ENCODE results near the gene FRYL. TPM values are rescaled to one million over a fixed set of nuclear protein-coding genes. Genes with fewer than 3 reads are reported as not detected.

Gene FRYL
- total RNA-seq, 1 experiment from 2014 or later: 53.9 TPM

GRCh38 chr4:48777739-48778138 lies 2.3 kb downstream of the FRYL start:
- Histone ChIP-seq H3K79me2 (ENCODE audit: low read depth) (peaks cover 66% of the 10 kb centered on the region), H3K4me3 (peak overlapping the region; percentile 97), H3K4me1 (replicated peaks; ENCODE audit: insufficient read depth) (peaks cover 31% of the 10 kb centered on the region), H2AFZ (no peak overlapping the region), H3K9me2 (ENCODE audit: insufficient read depth) (no peaks in the 10 kb centered on the region), H3K36me3 (ENCODE audit: low read depth) (no peaks in the 10 kb centered on the region), H3K27ac (no peak overlapping the region), H3K27me3 (ENCODE audit: insufficient read depth, low read depth) (no peaks in the 10 kb centered on the region), H4K20me1 (ENCODE audit: insufficient read depth) (peaks cover 12% of the 10 kb centered on the region; the same call in 1 of the 2 replicates), H3K4me2 (peak overlapping the region; percentile 88), H3K9me3 (ENCODE audit: insufficient read depth, low read depth) (no peaks in the 10 kb centered on the region), H3F3A (ENCODE audit: insufficient read depth, low read depth) (peaks cover 18% of the 10 kb centered on the region; the same call in 1 of the 2 replicates)
- no peak for DNase-seq
- no peak for TF ChIP-seq CTCF (conservative IDR thresholded peaks at IDR 0.05)
- TF ChIP-seq EZH2 (IDR thresholded peaks at IDR 0.05; ENCODE audit: low read depth): no peak
- intact Hi-C loops (cut with micrococcal nuclease; ENCODE audit: unreplicated experiment): loop anchor here (5.0 kb wide), 1 partner anchor 95 kb away; no protein-coding TSS in a partner anchor
- no TSS peak for BruUV-seq (replicated peaks)
- POLR2A ChIA-PET (ENCODE audit: unreplicated experiment): no interaction called here
- CTCF ChIA-PET: no interaction called here

- ChIA-PET CTCF (no interaction called here), POLR2A (ENCODE audit: unreplicated experiment) (no interaction called here)
- Histone ChIP-seq H3K9me3 (ENCODE audit: insufficient read depth, low read depth) (no peaks in the 10 kb centered on the region), H3K4me2 (no peak overlapping the region), H3K9me2 (ENCODE audit: insufficient read depth) (no peaks in the 10 kb centered on the region), H3K36me3 (ENCODE audit: low read depth) (no peaks in the 10 kb centered on the region), H3K27me3 (ENCODE audit: insufficient read depth, low read depth) (no peaks in the 10 kb centered on the region), H2AFZ (no peak overlapping the region), H3K4me3 (no peak overlapping the region), H3F3A (ENCODE audit: insufficient read depth, low read depth) (peaks cover 13% of the 10 kb centered on the region; the same call in 1 of the 2 replicates), H3K27ac (no peak overlapping the region), H4K20me1 (ENCODE audit: insufficient read depth) (peaks cover 12% of the 10 kb centered on the region; the same call in 1 of the 2 replicates), H3K4me1 (replicated peaks; ENCODE audit: insufficient read depth) (peaks cover 22% of the 10 kb centered on the region), H3K79me2 (ENCODE audit: low read depth) (peaks cover 89% of the 10 kb centered on the region)
- no peak for DNase-seq
- intact Hi-C loops (cut with micrococcal nuclease; ENCODE audit: unreplicated experiment): loop anchor here (5.0 kb wide), 1 partner anchor 93 kb away; no protein-coding TSS in a partner anchor
- no TSS peak for BruUV-seq (replicated peaks)
- TF ChIP-seq EZH2 (IDR thresholded peaks at IDR 0.05; ENCODE audit: low read depth) (no peak), CTCF (conservative IDR thresholded peaks at IDR 0.05) (no peak)
Observed at GRCh38 chr4:48774760-48775710, 5.0 kb downstream of the FRYL start.

- Histone ChIP-seq H3K4me1 (replicated peaks; ENCODE audit: insufficient read depth) (peaks cover 14% of the 10 kb centered on the region), H3K4me2 (no peak overlapping the region), H3K4me3 (no peak overlapping the region), H3K27ac (no peak overlapping the region), H3K9me2 (ENCODE audit: insufficient read depth) (no peaks in the 10 kb centered on the region), H3F3A (ENCODE audit: insufficient read depth, low read depth) (0 out of 2 replicates have a peak, but pooled peaks cover 6% of the 10 kb centered on the region), H3K79me2 (ENCODE audit: low read depth) (peaks cover 96% of the 10 kb centered on the region), H3K9me3 (ENCODE audit: insufficient read depth, low read depth) (no peaks in the 10 kb centered on the region), H4K20me1 (ENCODE audit: insufficient read depth) (no peaks in the 10 kb centered on the region), H2AFZ (no peak overlapping the region), H3K27me3 (ENCODE audit: insufficient read depth, low read depth) (no peaks in the 10 kb centered on the region), H3K36me3 (ENCODE audit: low read depth) (no peaks in the 10 kb centered on the region)
- BruUV-seq (replicated peaks): no TSS peak
- no peak for DNase-seq
- TF ChIP-seq EZH2 (IDR thresholded peaks at IDR 0.05; ENCODE audit: low read depth): no peak
- TF ChIP-seq CTCF (conservative IDR thresholded peaks at IDR 0.05): no peak
- intact Hi-C loops (cut with micrococcal nuclease; ENCODE audit: unreplicated experiment): no loop called here
- ChIA-PET CTCF (no interaction called here), POLR2A (ENCODE audit: unreplicated experiment) (no interaction called here)
Observed at GRCh38 chr4:48772556-48772955, 7.5 kb downstream of the FRYL start.

Measured in PC-9 (cell line).